CD4-positive, alpha-beta T cell treated with Interleukin-6 for 4 hours (primary cell): Measurements from ENCODE around the gene PTPRJ.
"Not testable (repeated sequence)": the region's sequence is repeated elsewhere in the genome, so short reads cannot be mapped to it uniquely, and the experiment has no call there.

ENCODE experiments used
- DNase-seq: peaks from one replicate; pipeline ENCODE4 v3.0.0-alpha.2; 2020; ENCODE audit warnings: mixed read lengths

Gene PTPRJ

GRCh38 chr11:48019217-48019584 lies 38.8 kb downstream of the PTPRJ start:
- peak; percentile 31 for DNase-seq

GRCh38 chr11:48019595-48019994 lies 39.2 kb downstream of the PTPRJ start:
- no peak for DNase-seq

GRCh38 chr11:48020092-48020755 lies 39.9 kb downstream of the PTPRJ start:
- DNase-seq, result peak; percentile 34

- DNase-seq, result not testable (repeated sequence)
Measured at GRCh38 chr11:48021201-48021820, 41.0 kb downstream of the PTPRJ start.

- no peak for DNase-seq
Measured at GRCh38 chr11:48022445-48022844, 42.1 kb downstream of the PTPRJ start.

- not testable (repeated sequence) for DNase-seq
Measured at GRCh38 chr11:48023608-48024007, 43.2 kb downstream of the PTPRJ start.

GRCh38 chr11:48024635-48025071 lies 44.3 kb downstream of the PTPRJ start:
- DNase-seq, result no peak

- no peak for DNase-seq
Measured at GRCh38 chr11:48025293-48025983, 45.1 kb downstream of the PTPRJ start.

GRCh38 chr11:48025984-48026340 lies 45.6 kb downstream of the PTPRJ start:
- DNase-seq, result no peak

GRCh38 chr11:48028914-48029680 lies 48.7 kb downstream of the PTPRJ start:
- DNase-seq, result peak; percentile 67

GRCh38 chr11:48029681-48030290 lies 49.4 kb downstream of the PTPRJ start:
- DNase-seq, result no peak

- DNase-seq, result no peak
Measured at GRCh38 chr11:48031602-48032001, 51.2 kb downstream of the PTPRJ start.

GRCh38 chr11:48032721-48033120 lies 52.4 kb downstream of the PTPRJ start:
- no peak for DNase-seq

- no peak for DNase-seq
Measured at GRCh38 chr11:48033918-48034341, 53.6 kb downstream of the PTPRJ start.

- DNase-seq, result no peak
Measured at GRCh38 chr11:48034926-48035871, 54.8 kb downstream of the PTPRJ start.

GRCh38 chr11:48036011-48036410 lies 55.7 kb downstream of the PTPRJ start:
- DNase-seq, result no peak

GRCh38 chr11:48036466-48036865 lies 56.1 kb downstream of the PTPRJ start:
- DNase-seq, result no peak

GRCh38 chr11:48037709-48038468 lies 57.5 kb downstream of the PTPRJ start:
- DNase-seq, result no peak

- DNase-seq, result no peak
Measured at GRCh38 chr11:48040830-48041444, 60.6 kb downstream of the PTPRJ start.
